ENCODE results near the gene NUFIP1. TPM values are rescaled to one million over a fixed set of nuclear protein-coding genes. Genes with fewer than 3 reads are reported as not detected.
"Not testable (repeated sequence)": the region's sequence is repeated elsewhere in the genome, so short reads cannot be mapped to it uniquely, and the experiment has no call there.

The NUFIP1 gene
- total RNA-seq, 2 experiments from 2014 or later, result 9.3 to 9.5 TPM

DNA sequence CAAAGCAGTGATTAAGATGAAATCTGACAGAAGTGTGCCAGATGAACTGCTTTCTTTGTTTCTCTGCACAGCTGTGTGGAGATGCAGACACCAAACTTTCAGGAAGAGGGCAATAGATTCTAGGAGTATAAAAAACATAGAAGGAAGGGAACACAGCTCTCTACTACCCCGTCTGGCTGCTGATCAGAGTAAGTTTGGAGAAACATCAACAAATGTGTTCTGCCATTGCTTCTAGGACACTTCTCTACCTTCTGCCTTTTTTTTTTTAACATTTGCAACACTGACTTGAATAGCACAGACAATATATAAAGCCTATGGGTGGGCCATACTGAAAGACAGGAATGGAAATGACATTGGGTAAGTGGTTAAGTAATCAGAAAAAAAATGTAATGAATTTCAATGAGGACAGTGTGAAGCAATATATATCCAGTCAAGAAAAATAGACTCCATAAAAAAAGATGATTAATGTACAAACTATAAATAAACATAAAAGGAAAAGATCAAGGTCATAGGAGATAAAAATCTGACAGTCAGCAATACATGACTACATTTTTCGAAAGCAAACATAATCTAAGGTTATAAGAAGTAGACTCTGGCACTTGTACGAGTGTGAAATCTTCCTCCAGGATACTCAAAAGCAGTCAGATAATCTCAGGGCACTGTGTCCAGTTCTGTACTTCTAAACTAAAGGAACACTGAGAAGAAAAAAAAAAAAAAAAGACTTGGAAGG lies 21.4 kb downstream of the NUFIP1 start:
- intact Hi-C loops (cut with micrococcal nuclease), result no loop called here
- ChIA-PET POLR2A (no interaction called here), CTCF (interaction anchor here (1.3 to 3.2 kb wide), 2 partner anchors 484 kb away, joined by 3 to 28 read pairs; no protein-coding TSS in a partner anchor)
- DNase-seq, result no peak
- no peaks in the 10 kb centered on the region for H3K27me3 Mint-ChIP-seq
- peaks cover 33% of the 10 kb centered on the region for H3K36me3 Mint-ChIP-seq
- no peak overlapping the region for H3K4me3 Mint-ChIP-seq
- peaks cover 6% of the 10 kb centered on the region for H3K9me3 Mint-ChIP-seq
- no peak overlapping the region for H3K27ac Mint-ChIP-seq
- peaks cover 3% of the 10 kb centered on the region for H3K4me1 Mint-ChIP-seq (ENCODE audit: low read depth)

DNA sequence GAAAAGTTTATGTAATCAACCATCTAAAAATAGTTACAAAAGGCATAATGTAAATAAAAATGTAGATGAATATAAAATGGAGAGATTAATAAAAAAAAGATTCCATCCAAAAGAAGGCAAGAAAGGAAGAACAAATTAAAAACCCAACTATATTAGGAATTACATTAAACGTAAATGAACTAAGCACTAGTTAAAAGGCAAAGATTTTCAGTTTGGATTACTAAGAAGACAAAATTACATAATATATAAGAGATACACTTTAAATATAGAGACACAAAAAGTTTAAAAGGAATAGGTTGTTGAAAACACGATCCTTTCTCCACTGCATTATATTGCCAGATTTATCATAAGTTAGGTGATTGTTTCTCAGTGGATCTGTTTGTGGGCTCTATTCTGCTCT lies 27.3 kb downstream of the NUFIP1 start:
- intact Hi-C loops (cut with micrococcal nuclease), result no loop called here
- POLR2A ChIA-PET, result no interaction called here
- no peak for DNase-seq
- CTCF ChIA-PET, result no interaction called here
- no peaks in the 10 kb centered on the region for H3K27me3 Mint-ChIP-seq
- H3K4me3 Mint-ChIP-seq, result no peak overlapping the region
- H3K27ac Mint-ChIP-seq, result no peak overlapping the region
- H3K9me3 Mint-ChIP-seq, result peaks cover 20% of the 10 kb centered on the region
- peaks cover 3% of the 10 kb centered on the region for H3K4me1 Mint-ChIP-seq (ENCODE audit: low read depth)
- H3K36me3 Mint-ChIP-seq, result peaks cover 43% of the 10 kb centered on the region

DNA sequence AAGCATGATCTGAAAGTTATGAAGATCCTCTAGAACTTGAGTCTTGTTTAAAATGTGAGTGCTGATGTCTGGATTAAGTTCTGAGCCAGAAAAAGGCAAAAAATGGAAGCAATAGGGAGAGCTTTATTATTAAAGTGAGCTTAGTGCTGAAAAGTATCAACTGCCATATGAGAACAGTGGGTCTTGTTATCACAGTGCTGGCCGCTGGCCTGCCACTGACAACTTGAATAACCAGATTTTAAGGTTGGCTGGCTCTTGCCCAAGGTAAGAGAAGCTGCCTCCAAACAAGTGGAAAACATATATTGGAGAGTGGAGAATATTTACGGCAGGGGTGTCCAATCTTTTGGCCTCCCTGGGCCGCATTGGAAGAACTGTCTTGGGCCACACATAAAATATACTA lies 33.9 kb downstream of the NUFIP1 start:
- no peak overlapping the region for H3K27ac Mint-ChIP-seq

GRCh38 chr13:44954224-44954623 lies 35.0 kb downstream of the NUFIP1 start:
- intact Hi-C loops (cut with micrococcal nuclease), result no loop called here
- Mint-ChIP-seq H3K4me3 (no peak overlapping the region), H3K9me3 (no peaks in the 10 kb centered on the region), H3K27ac (no peak overlapping the region), H3K36me3 (peaks cover 5% of the 10 kb centered on the region), H3K27me3 (no peaks in the 10 kb centered on the region), H3K4me1 (ENCODE audit: low read depth) (no peaks in the 10 kb centered on the region)
- DNase-seq, result no peak
- ChIA-PET CTCF (no interaction called here), POLR2A (no interaction called here)

More for the DNA sequence above, 33.9 kb downstream of the NUFIP1 start:
- Mint-ChIP-seq H3K4me3 (no peak overlapping the region), H3K4me1 (ENCODE audit: low read depth) (no peaks in the 10 kb centered on the region), H3K9me3 (no peaks in the 10 kb centered on the region), H3K27me3 (no peaks in the 10 kb centered on the region), H3K36me3 (peaks cover 5% of the 10 kb centered on the region)
- CTCF ChIA-PET, result no interaction called here
- no peak for DNase-seq
- POLR2A ChIA-PET, result no interaction called here
- intact Hi-C loops (cut with micrococcal nuclease), result no loop called here

- Mint-ChIP-seq H3K27ac (no peak overlapping the region), H3K4me3 (no peak overlapping the region), H3K9me3 (no peaks in the 10 kb centered on the region), H3K27me3 (no peaks in the 10 kb centered on the region), H3K36me3 (peaks cover 9% of the 10 kb centered on the region), H3K4me1 (ENCODE audit: low read depth) (no peaks in the 10 kb centered on the region)
- CTCF ChIA-PET, result interaction anchor here (0.8 kb wide), 1 partner anchor 16 kb away, joined by 3 read pairs; no protein-coding TSS in a partner anchor
- POLR2A ChIA-PET, result no interaction called here
- no peak for DNase-seq
- intact Hi-C loops (cut with micrococcal nuclease), result no loop called here
Measured at GRCh38 chr13:44952671-44953070, 36.6 kb downstream of the NUFIP1 start.

DNA sequence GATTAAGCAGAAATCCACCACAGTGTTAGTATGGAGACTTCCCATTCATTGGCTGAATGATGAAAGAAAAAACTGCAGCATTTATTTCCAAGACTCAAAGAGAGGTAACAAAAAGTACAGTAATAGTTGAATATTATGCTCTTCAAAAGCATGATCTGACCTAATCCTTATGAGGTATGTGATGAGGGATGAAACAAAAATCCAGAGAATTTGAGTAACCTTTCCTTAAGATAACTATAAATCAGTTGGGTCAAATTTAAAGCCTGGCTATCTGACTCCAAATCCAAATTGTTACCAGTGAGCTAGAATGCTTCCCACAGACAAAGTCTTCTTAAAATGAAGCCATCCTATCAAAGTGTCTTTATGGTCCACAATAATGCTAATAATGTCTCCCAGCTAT lies 38.1 kb downstream of the NUFIP1 start:
- H3K36me3 Mint-ChIP-seq, result peaks cover 9% of the 10 kb centered on the region
- intact Hi-C loops (cut with micrococcal nuclease), result no loop called here
- no peaks in the 10 kb centered on the region for H3K9me3 Mint-ChIP-seq
- DNase-seq, result no peak
- POLR2A ChIA-PET, result no interaction called here
- no peaks in the 10 kb centered on the region for H3K4me1 Mint-ChIP-seq (ENCODE audit: low read depth)
- H3K4me3 Mint-ChIP-seq, result no peak overlapping the region
- CTCF ChIA-PET, result no interaction called here
- no peak overlapping the region for H3K27ac Mint-ChIP-seq
- no peaks in the 10 kb centered on the region for H3K27me3 Mint-ChIP-seq

GRCh38 chr13:44943411-44943810 lies 45.9 kb downstream of the NUFIP1 start:
- H3K36me3 Mint-ChIP-seq; intact Hi-C loops (cut with micrococcal nuclease); CTCF ChIA-PET; POLR2A ChIA-PET; H3K4me3 Mint-ChIP-seq; DNase-seq; H3K27me3 Mint-ChIP-seq; H3K9me3 Mint-ChIP-seq; H3K4me1 Mint-ChIP-seq (ENCODE audit: low read depth); H3K27ac Mint-ChIP-seq: not testable (repeated sequence)

GRCh38 chr13:44938854-44939253 lies 50.4 kb downstream of the NUFIP1 start:
- Mint-ChIP-seq H3K36me3 (peaks cover 7% of the 10 kb centered on the region), H3K4me3 (no peak overlapping the region), H3K4me1 (ENCODE audit: low read depth) (peaks cover 4% of the 10 kb centered on the region), H3K27ac (no peak overlapping the region), H3K9me3 (no peaks in the 10 kb centered on the region), H3K27me3 (no peaks in the 10 kb centered on the region)
- intact Hi-C loops (cut with micrococcal nuclease), result no loop called here
- ChIA-PET POLR2A (no interaction called here), CTCF (no interaction called here)
- no peak for DNase-seq

DNA sequence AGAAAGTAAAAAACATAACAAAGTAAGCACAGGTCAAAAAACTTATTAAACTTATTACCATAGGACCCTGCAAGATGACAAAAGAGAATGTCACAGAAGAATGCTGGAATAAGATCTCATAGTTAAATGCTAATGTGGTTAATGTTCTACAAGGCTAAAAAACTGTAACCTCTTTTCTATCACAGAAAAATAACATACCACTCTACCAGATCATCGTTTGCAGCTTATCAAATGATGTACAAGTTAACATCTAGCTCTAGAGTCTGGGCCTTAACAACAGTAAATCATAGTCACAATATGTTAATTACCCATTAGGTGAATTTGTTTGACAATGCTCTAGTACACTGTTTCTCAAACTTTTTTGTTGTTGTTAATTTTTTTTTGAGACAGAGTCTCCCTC lies 53.0 kb downstream of the NUFIP1 start:
- Mint-ChIP-seq H3K4me3 (no peak overlapping the region), H3K27ac (no peak overlapping the region), H3K4me1 (ENCODE audit: low read depth) (peaks cover 4% of the 10 kb centered on the region), H3K36me3 (peaks cover 5% of the 10 kb centered on the region), H3K27me3 (peaks cover 4% of the 10 kb centered on the region), H3K9me3 (no peaks in the 10 kb centered on the region)
- no peak for DNase-seq
- POLR2A ChIA-PET, result no interaction called here
- CTCF ChIA-PET, result interaction anchor here (1.2 kb wide), 1 partner anchor 16 kb away, joined by 3 read pairs; no protein-coding TSS in a partner anchor
- intact Hi-C loops (cut with micrococcal nuclease), result no loop called here

GRCh38 chr13:44934724-44935123 lies 54.5 kb downstream of the NUFIP1 start:
- POLR2A ChIA-PET, result no interaction called here
- intact Hi-C loops (cut with micrococcal nuclease), result no loop called here
- CTCF ChIA-PET, result no interaction called here
- no peaks in the 10 kb centered on the region for H3K36me3 Mint-ChIP-seq
- H3K9me3 Mint-ChIP-seq, result no peaks in the 10 kb centered on the region
- H3K4me1 Mint-ChIP-seq (ENCODE audit: low read depth), result peaks cover 4% of the 10 kb centered on the region
- H3K27ac Mint-ChIP-seq, result no peak overlapping the region
- H3K4me3 Mint-ChIP-seq, result no peak overlapping the region
- peaks cover 6% of the 10 kb centered on the region for H3K27me3 Mint-ChIP-seq
- DNase-seq, result no peak

GRCh38 chr13:44932850-44933251 lies 56.4 kb downstream of the NUFIP1 start:
- Mint-ChIP-seq H3K9me3 (no peaks in the 10 kb centered on the region), H3K36me3 (no peaks in the 10 kb centered on the region)

DNA sequence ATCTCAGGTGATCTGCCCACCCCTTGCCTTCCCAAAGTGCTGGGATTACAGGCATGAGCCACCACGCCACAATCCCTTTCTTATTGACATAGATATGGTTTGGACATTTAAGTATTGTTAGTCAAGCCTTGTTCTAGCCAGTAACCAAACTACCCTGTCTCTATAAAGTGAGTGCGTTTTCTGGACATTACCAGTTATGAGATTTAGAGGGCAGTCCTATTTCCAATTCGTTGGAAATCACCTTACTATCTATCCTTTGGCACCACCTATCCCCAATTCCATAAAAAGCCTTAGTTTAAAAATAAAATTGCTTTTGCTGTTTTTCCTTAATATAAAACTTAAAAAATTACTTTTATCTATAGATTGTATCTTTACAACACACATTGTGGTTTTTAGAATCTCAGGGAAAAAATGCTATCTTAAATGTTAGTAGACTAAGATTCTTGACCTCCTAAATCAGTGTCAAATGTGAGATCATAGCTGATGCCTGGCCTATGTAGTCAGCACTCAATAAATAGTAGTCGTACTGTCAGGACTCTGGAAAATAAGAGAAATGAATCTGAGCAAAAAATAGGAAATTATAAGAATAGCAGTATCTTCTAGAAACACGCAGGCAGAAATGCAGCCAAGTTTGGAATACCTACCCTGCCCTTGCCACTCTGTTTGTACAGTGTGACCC lies 57.0 kb downstream of the NUFIP1 start:
- H3K27ac Mint-ChIP-seq, result no peak overlapping the region
- DNase-seq, result no peak
- H3K9me3 Mint-ChIP-seq, result no peaks in the 10 kb centered on the region
- intact Hi-C loops (cut with micrococcal nuclease), result no loop called here
- H3K27me3 Mint-ChIP-seq, result peaks cover 7% of the 10 kb centered on the region
- ChIA-PET CTCF (no interaction called here), POLR2A (no interaction called here)
- H3K36me3 Mint-ChIP-seq, result no peaks in the 10 kb centered on the region
- H3K4me1 Mint-ChIP-seq (ENCODE audit: low read depth), result peaks cover 4% of the 10 kb centered on the region
- no peak overlapping the region for H3K4me3 Mint-ChIP-seq

More at GRCh38 chr13:44932850-44933251, 56.4 kb downstream of the NUFIP1 start:
- ChIA-PET CTCF (no interaction called here), POLR2A (no interaction called here)
- Mint-ChIP-seq H3K4me1 (ENCODE audit: low read depth) (peaks cover 4% of the 10 kb centered on the region), H3K27ac (no peak overlapping the region), H3K27me3 (peaks cover 6% of the 10 kb centered on the region), H3K4me3 (no peak overlapping the region)
- DNase-seq, result no peak
- intact Hi-C loops (cut with micrococcal nuclease), result no loop called here
